Stimulated activated CD4-positive, alpha-beta T cell treated with anti-CD3 and anti-CD28 coated beads, Interleukin-1b, Interleukin-23, amount 100 ng/mL, for 48 hours (primary cell): Measurements from ENCODE around the gene H6PD.

Experiments
- DNase-seq: peaks from one replicate; pipeline ENCODE4 v3.0.0-alpha.2; 2020

H6PD gene

GRCh38 chr1:9207715-9208114 lies 26.9 kb upstream of the H6PD start:
- no peak for DNase-seq

- DNase-seq = no peak
These were observed 23.2 kb upstream of the H6PD start for GRCh38 chr1:9211291-9211811.

DNA sequence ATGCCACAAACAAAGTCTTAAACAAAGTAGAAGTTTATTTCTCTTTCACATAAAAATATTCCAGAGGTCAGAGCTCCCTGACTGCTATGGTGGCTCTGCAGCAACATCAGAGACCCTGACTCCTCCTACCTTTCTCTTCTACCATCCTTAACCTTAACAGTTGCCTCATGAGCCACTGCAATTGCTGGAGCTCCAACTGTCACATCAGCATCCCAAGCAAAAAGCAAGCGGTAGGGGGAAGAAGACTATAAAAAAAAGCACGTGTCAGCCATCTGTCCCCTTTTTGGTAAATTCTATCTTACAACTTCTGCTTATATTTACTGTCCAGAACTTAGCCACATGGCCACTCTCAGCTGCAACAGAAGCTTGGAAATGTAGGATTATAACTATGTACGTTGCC lies 21.8 kb upstream of the H6PD start:
- no peak for DNase-seq

DNA sequence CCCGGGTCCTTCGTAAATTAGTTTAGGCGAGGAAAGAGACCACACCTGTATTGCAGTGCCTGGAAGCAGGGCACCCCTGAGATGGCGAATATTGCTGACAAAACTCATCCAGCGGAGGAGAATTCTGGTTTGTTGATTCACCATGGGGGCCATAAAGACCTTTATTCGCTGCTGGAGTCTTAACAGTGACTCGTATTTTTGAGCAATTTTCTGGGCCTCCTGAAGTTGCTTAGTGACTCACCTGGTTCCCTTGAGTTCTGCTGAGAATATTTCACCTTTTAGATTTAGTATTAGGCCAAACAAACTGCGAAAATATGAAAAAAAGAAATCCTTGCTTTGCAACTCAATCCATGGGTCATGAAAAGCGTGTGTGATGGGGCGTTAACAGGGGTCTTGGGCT lies 20.6 kb upstream of the H6PD start:
- DNase-seq = no peak

DNA sequence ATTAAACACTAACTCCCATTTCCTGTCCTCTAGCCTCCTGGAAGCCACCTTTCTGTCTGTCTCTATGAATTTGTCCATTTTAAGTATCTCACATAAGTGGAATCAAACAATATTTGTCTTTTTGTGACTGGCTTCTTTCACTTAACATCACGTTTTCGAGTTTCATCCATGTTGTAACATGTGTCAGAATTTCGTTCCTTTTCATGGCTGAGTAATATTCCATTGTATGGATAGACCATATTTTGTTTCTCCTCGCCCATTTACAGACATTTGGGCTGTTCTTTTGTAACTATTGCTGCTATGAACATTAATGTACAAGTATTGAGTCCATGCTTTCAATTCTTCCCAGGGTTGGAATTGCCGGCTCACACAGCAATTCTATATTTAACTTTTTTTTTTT lies 15.7 kb upstream of the H6PD start:
- no peak for DNase-seq

DNA sequence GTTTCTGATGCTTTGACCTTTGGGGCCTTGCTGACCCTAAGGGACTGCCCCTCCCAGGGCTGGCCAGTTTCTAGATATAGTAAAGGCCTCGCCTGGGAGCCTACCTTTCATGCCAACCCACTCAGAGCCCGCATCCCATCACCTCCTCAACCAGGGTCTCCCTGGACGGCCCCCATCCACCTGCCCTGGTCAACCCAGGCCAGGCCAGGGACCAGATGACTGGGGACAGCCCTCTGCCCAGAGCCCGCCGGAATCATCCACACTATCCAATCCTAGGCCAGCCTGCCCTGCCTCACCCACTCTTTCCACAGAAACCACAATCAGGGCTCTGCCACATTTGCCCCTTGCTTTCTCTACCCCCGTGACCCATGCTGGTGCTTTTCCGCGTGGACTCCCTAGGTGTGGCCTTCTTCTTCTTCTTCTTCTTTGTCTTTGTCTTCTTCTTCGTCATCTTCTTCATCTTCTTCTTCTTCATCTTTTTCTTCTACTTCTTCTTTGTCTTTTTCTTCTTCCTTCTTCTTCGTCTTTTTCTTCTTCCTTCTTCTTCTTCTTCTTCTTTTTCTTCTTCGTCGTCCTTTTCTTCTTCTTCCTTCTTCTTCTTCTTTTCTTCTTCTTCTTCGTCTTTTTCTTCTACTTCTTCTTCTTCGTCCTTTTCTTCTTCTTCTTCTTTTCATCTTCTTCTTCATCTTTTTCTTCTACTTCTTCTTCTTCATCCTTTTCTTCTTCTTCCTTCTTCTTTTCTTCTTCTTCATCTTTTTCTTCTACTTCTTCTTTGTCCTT lies 11.5 kb upstream of the H6PD start:
- DNase-seq = no peak

- no peak for DNase-seq
These were observed 9.7 kb upstream of the H6PD start for GRCh38 chr1:9224664-9225410.

GRCh38 chr1:9225411-9225785 lies 9.2 kb upstream of the H6PD start:
- no peak for DNase-seq

- peak; percentile 30 for DNase-seq
These were observed 6.0 kb upstream of the H6PD start for GRCh38 chr1:9228609-9229008.

- DNase-seq = no peak
These were observed 5.0 kb upstream of the H6PD start for GRCh38 chr1:9229549-9229948.

DNA sequence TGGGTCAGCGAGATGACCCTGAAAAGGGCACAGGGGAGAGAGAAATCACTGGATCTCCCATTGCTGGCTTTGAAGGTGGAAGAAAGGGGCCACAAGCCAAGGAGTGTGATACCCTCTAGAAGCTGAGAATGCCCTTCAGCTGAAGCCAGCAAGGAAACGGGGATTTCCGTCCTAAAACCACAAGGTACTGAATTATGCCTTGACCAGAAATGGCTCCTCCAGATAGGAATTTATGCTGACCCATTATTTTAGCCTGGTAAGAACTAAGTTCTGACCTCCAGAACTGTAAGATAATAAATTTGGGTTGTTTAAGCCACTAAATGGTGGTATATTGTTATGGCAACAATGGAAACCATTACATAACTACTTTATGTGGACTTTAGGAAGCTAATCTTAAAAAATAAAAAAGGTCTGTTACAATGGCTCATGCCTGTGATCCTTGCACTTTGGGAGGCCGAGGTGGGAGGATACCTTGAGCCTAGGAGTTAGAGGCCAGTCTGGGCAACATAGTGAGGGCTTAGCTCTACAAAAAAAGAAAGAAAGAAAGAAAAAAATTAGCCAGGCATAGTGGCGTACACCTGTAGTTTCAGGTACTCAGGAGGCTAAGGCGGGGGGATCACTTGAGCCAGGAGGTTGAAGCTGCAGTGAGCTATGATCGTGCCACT lies 3.6 kb upstream of the H6PD start:
- no peak for DNase-seq

GRCh38 chr1:9231648-9232332 lies 2.8 kb upstream of the H6PD start:
- no peak for DNase-seq

DNA sequence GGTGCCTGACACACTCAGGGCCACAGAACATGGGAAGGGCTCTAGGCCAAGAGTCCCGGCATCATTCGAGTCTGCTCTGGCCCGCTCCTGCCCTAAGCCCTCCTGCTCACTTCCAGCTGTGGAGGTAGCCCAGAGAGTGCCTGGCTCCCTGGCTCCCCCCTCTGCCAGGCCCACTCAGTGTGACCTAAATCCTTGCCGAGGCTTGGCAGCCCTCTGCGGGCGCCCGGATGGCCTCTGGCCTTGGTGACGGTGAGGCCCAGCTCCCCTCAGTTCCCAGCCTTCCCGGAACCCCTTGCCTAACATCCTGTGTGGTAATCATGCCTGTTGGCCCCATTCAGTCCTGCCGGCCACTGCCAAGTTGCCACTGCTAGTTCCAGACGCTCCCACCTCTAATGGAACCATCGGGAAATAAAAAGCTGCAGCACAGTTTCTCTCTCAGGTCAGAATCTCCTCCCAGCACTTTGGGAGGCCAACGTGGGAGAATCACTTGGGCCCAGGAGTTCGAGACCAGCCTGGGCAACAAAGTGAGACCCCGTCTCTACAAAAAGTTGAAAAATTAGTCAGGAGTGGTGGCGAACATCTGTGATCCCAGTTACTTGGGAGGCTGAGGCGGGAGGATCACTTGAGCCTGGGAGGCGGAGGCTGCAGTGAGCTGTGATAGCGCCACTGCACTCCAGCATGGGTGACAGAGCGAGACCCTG lies 1.2 kb upstream of the H6PD start:
- DNase-seq = no peak

- DNase-seq = no peak
These were observed 692 bp upstream of the H6PD start for GRCh38 chr1:9233942-9234222.

- no peak for DNase-seq
These were observed 504 bp downstream of the H6PD start for GRCh38 chr1:9235096-9235459.

DNA sequence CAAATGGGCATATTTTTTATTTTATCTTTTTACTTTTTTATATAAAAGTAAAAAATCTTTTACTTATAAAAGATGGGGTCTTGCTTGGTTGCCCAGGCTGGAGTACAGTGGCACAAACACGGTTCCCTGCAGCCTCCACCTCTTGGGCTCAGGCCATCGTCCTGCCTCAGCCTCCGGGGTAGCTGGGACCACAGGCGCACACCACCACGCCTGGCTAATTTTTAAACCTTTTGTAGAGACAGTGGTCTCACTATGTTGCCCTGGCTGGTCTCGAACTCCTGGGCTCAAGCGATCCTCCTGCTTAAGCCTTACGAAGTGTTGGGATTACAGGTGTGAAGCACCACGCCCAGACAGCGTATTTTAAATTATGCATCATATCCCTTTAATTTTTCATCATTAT lies 986 bp downstream of the H6PD start:
- no peak for DNase-seq

- no peak for DNase-seq
These were observed 3.6 kb downstream of the H6PD start for GRCh38 chr1:9238134-9238533.

- no peak for DNase-seq
These were observed 4.0 kb downstream of the H6PD start for GRCh38 chr1:9238550-9238949.

- DNase-seq = peak; percentile 51
These were observed 5.2 kb downstream of the H6PD start for GRCh38 chr1:9239622-9240401.

- DNase-seq = no peak
These were observed 6.6 kb downstream of the H6PD start for GRCh38 chr1:9240914-9241820.

GRCh38 chr1:9241891-9242290 lies 7.3 kb downstream of the H6PD start:
- DNase-seq = no peak
